ENCODE data around the gene PXYLP1. TPM values are rescaled to one million over a fixed set of nuclear protein-coding genes. Genes with fewer than 3 reads are reported as not detected.

The PXYLP1 gene
- polyA plus RNA-seq, 3 donors: 4.1 to 10.9 (median 5.8) TPM

- peak overlapping the region in 1 of 2 donors; percentile 84 for H3K27ac ChIP-seq (ENCODE audit: low read depth in 1 of 2, low read length in 2 of 2)
- H3K9ac ChIP-seq (ENCODE audit: insufficient read depth, low read length, poor library complexity, severe bottlenecking): peak overlapping the region; percentile 70
- peak overlapping the region; percentile 87 for H3K4me2 ChIP-seq (replicated peaks; ENCODE audit: extremely low read depth, low read length, poor library complexity, severe bottlenecking)
- H3K27me3 ChIP-seq (ENCODE audit: control insufficient read depth in 2 of 2, insufficient read depth in 2 of 2, low read length in 2 of 2): no peaks in the 10 kb centered on the region
- no peaks in the 10 kb centered on the region for H4K20me1 ChIP-seq (ENCODE audit: insufficient read depth, low read length)
- peaks cover 4% of the 10 kb centered on the region for H3K79me2 ChIP-seq (ENCODE audit: insufficient read depth, low read length)
- no peak for DNase-seq
- H3K4me3 Mint-ChIP-seq: peak overlapping the region; percentile 96 to 99
- peaks cover 19% of the 10 kb centered on the region for H3K4me1 Mint-ChIP-seq
- intact Hi-C loops (cut with micrococcal nuclease): loop anchor here in 1 of 2 donors (5.0 to 10.0 kb wide), 3 partner anchors 51 to 254 kb away; no protein-coding TSS in a partner anchor
- H3K27ac Mint-ChIP-seq: peak overlapping the region in 5 of 7 donors; percentile 93 to 97 (median 95)
- peaks cover 10 to 16% of the 10 kb centered on the region in 2 donors for H3K4me1 ChIP-seq (ENCODE audit: control insufficient read depth in 1 of 2, insufficient read depth in 2 of 2, low read length in 2 of 2)
- H3K9me3 ChIP-seq (replicated peaks in 1 of 2; ENCODE audit: control insufficient read depth in 1 of 2, insufficient read depth in 1 of 2, low read length in 2 of 2): no peaks in the 10 kb centered on the region
- H2AFZ ChIP-seq (ENCODE audit: insufficient read depth, low read depth, low read length, poor library complexity, severe bottlenecking): peak overlapping the region; percentile 99
- H3K36me3 Mint-ChIP-seq: no peaks in the 10 kb centered on the region
- peak overlapping the region; percentile 51 to 92 (median 73) for H3K4me3 ChIP-seq (replicated peaks in 1 of 3; ENCODE audit: low read depth in 2 of 3, low read length in 3 of 3)
- H3K36me3 ChIP-seq (replicated peaks in 1 of 2; ENCODE audit: control insufficient read depth in 1 of 2, insufficient read depth in 2 of 2, low read length in 2 of 2): no peaks in the 10 kb centered on the region
- peaks cover 0 to 2% (median 2%) of the 10 kb centered on the region in 3 donors for H3K27me3 Mint-ChIP-seq (ENCODE audit: low read depth in 3 of 3)
- peaks cover 0 to 4% (median 0%) of the 10 kb centered on the region in 7 donors for H3K9me3 Mint-ChIP-seq
- no peak for TF ChIP-seq CTCF (IDR thresholded peaks at IDR 0.05)
- WGBS (ENCODE audit: insufficient coverage): 8% methylated on average over 13 of the region's 13 CpGs
Measured at GRCh38 chr3:141311170-141311495, 79.5 kb downstream of the PXYLP1 start.

- H3K4me3 Mint-ChIP-seq: peak overlapping the region; percentile 96 to 99
- peak overlapping the region; percentile 51 to 92 (median 73) for H3K4me3 ChIP-seq (replicated peaks in 1 of 3; ENCODE audit: low read depth in 2 of 3, low read length in 3 of 3)
- peak; percentile 64 for TF ChIP-seq CTCF (IDR thresholded peaks at IDR 0.05)
- peaks cover 10 to 16% of the 10 kb centered on the region in 2 donors for H3K4me1 ChIP-seq (ENCODE audit: control insufficient read depth in 1 of 2, insufficient read depth in 2 of 2, low read length in 2 of 2)
- peak overlapping the region; percentile 70 for H3K9ac ChIP-seq (ENCODE audit: insufficient read depth, low read length, poor library complexity, severe bottlenecking)
- peak overlapping the region; percentile 99 for H2AFZ ChIP-seq (ENCODE audit: insufficient read depth, low read depth, low read length, poor library complexity, severe bottlenecking)
- H3K9me3 Mint-ChIP-seq: peaks cover 0 to 4% (median 0%) of the 10 kb centered on the region in 7 donors
- no peaks in the 10 kb centered on the region for H3K27me3 ChIP-seq (ENCODE audit: control insufficient read depth in 2 of 2, insufficient read depth in 2 of 2, low read length in 2 of 2)
- H3K4me1 Mint-ChIP-seq: peaks cover 19% of the 10 kb centered on the region
- peak overlapping the region; percentile 88 to 97 (median 94) for H3K27ac Mint-ChIP-seq
- no peaks in the 10 kb centered on the region for H3K9me3 ChIP-seq (replicated peaks in 1 of 2; ENCODE audit: control insufficient read depth in 1 of 2, insufficient read depth in 1 of 2, low read length in 2 of 2)
- no peaks in the 10 kb centered on the region for H4K20me1 ChIP-seq (ENCODE audit: insufficient read depth, low read length)
- no peaks in the 10 kb centered on the region for H3K36me3 ChIP-seq (replicated peaks in 1 of 2; ENCODE audit: control insufficient read depth in 1 of 2, insufficient read depth in 2 of 2, low read length in 2 of 2)
- peak overlapping the region; percentile 57 to 84 for H3K27ac ChIP-seq (ENCODE audit: low read depth in 1 of 2, low read length in 2 of 2)
- WGBS (ENCODE audit: insufficient coverage): 3% methylated on average over 41 of the region's 43 CpGs
- H3K4me2 ChIP-seq (replicated peaks; ENCODE audit: extremely low read depth, low read length, poor library complexity, severe bottlenecking): peak overlapping the region; percentile 87
- DNase-seq: peak; percentile 92 to 97 (median 95)
- H3K79me2 ChIP-seq (ENCODE audit: insufficient read depth, low read length): peaks cover 4% of the 10 kb centered on the region
- H3K36me3 Mint-ChIP-seq: no peaks in the 10 kb centered on the region
- peaks cover 0 to 2% (median 1%) of the 10 kb centered on the region in 3 donors for H3K27me3 Mint-ChIP-seq (ENCODE audit: low read depth in 3 of 3)
- intact Hi-C loops (cut with micrococcal nuclease): loop anchor here in 1 of 2 donors (5.0 to 10.0 kb wide), 3 partner anchors 51 to 253 kb away; no protein-coding TSS in a partner anchor
Measured at GRCh38 chr3:141311496-141312353, 80.1 kb downstream of the PXYLP1 start.
